Measurements from ENCODE around the gene MTFR1L.

Gene MTFR1L

GRCh38 chr1:25790472-25790871 is 29.3 kb upstream of the MTFR1L start:
- Histone ChIP-seq H3K9me3 (ENCODE audit: control insufficient read depth, low read length) (no peaks in the 10 kb centered on the region), H3K27ac (ENCODE audit: insufficient read depth, low read depth, low read length, poor library complexity, severe bottlenecking) (no peak overlapping the region), H3K36me3 (ENCODE audit: control insufficient read depth, insufficient read depth, low read length) (no peaks in the 10 kb centered on the region), H3K4me3 (ENCODE audit: insufficient read depth, low read depth, low read length) (no peak overlapping the region), H3K4me1 (ENCODE audit: control insufficient read depth, insufficient read depth, low read length) (peaks cover 9% of the 10 kb centered on the region), H3K27me3 (ENCODE audit: control insufficient read depth, insufficient read depth, low read length, poor library complexity, severe bottlenecking) (no peaks in the 10 kb centered on the region)
- WGBS, 2 experiments, result 95 to 97% methylated on average over 6 of the region's 6 CpGs

GRCh38 chr1:25792115-25792514 is 27.6 kb upstream of the MTFR1L start:
- Histone ChIP-seq H3K4me1 (ENCODE audit: control insufficient read depth, insufficient read depth, low read length) (peaks cover 11% of the 10 kb centered on the region), H3K9me3 (ENCODE audit: control insufficient read depth, low read length) (no peaks in the 10 kb centered on the region), H3K36me3 (ENCODE audit: control insufficient read depth, insufficient read depth, low read length) (no peaks in the 10 kb centered on the region), H3K27me3 (ENCODE audit: control insufficient read depth, insufficient read depth, low read length, poor library complexity, severe bottlenecking) (no peaks in the 10 kb centered on the region), H3K4me3 (ENCODE audit: insufficient read depth, low read depth, low read length) (no peak overlapping the region), H3K27ac (ENCODE audit: insufficient read depth, low read depth, low read length, poor library complexity, severe bottlenecking) (no peak overlapping the region)
- WGBS, 2 experiments, result 83 to 85% methylated on average over 4 of the region's 4 CpGs

GRCh38 chr1:25793585-25794170 is 26.1 kb upstream of the MTFR1L start:
- Histone ChIP-seq H3K36me3 (ENCODE audit: control insufficient read depth, insufficient read depth, low read length) (no peaks in the 10 kb centered on the region), H3K9me3 (ENCODE audit: control insufficient read depth, low read length) (no peaks in the 10 kb centered on the region), H3K4me3 (ENCODE audit: insufficient read depth, low read depth, low read length) (no peak overlapping the region), H3K27ac (ENCODE audit: insufficient read depth, low read depth, low read length, poor library complexity, severe bottlenecking) (no peak overlapping the region), H3K27me3 (ENCODE audit: control insufficient read depth, insufficient read depth, low read length, poor library complexity, severe bottlenecking) (no peaks in the 10 kb centered on the region), H3K4me1 (ENCODE audit: control insufficient read depth, insufficient read depth, low read length) (peaks cover 5% of the 10 kb centered on the region)
- 91 to 95% methylated on average over 7 of the region's 7 CpGs for WGBS, 2 experiments

GRCh38 chr1:25794325-25794724 is 25.4 kb upstream of the MTFR1L start:
- H3K36me3 ChIP-seq (ENCODE audit: control insufficient read depth, insufficient read depth, low read length), result no peaks in the 10 kb centered on the region
- H3K9me3 ChIP-seq (ENCODE audit: control insufficient read depth, low read length), result no peaks in the 10 kb centered on the region
- no peaks in the 10 kb centered on the region for H3K27me3 ChIP-seq (ENCODE audit: control insufficient read depth, insufficient read depth, low read length, poor library complexity, severe bottlenecking)
- H3K4me1 ChIP-seq (ENCODE audit: control insufficient read depth, insufficient read depth, low read length), result peaks cover 12% of the 10 kb centered on the region
- 91 to 95% methylated on average over 8 of the region's 8 CpGs for WGBS, 2 experiments
- H3K27ac ChIP-seq (ENCODE audit: insufficient read depth, low read depth, low read length, poor library complexity, severe bottlenecking), result no peak overlapping the region
- H3K4me3 ChIP-seq (ENCODE audit: insufficient read depth, low read depth, low read length), result no peak overlapping the region

GRCh38 chr1:25795211-25795610 is 24.5 kb upstream of the MTFR1L start:
- no peaks in the 10 kb centered on the region for H3K9me3 ChIP-seq (ENCODE audit: control insufficient read depth, low read length)
- no peaks in the 10 kb centered on the region for H3K27me3 ChIP-seq (ENCODE audit: control insufficient read depth, insufficient read depth, low read length, poor library complexity, severe bottlenecking)
- WGBS, 2 experiments, result 91 to 98% methylated on average over 2 of the region's 2 CpGs
- no peak overlapping the region for H3K4me3 ChIP-seq (ENCODE audit: insufficient read depth, low read depth, low read length)
- peaks cover 17% of the 10 kb centered on the region for H3K4me1 ChIP-seq (ENCODE audit: control insufficient read depth, insufficient read depth, low read length)
- H3K36me3 ChIP-seq (ENCODE audit: control insufficient read depth, insufficient read depth, low read length), result no peaks in the 10 kb centered on the region
- no peak overlapping the region for H3K27ac ChIP-seq (ENCODE audit: insufficient read depth, low read depth, low read length, poor library complexity, severe bottlenecking)

GRCh38 chr1:25795946-25796810 is 23.6 kb upstream of the MTFR1L start:
- Histone ChIP-seq H3K27ac (ENCODE audit: insufficient read depth, low read depth, low read length, poor library complexity, severe bottlenecking) (no peak overlapping the region), H3K4me1 (ENCODE audit: control insufficient read depth, insufficient read depth, low read length) (peaks cover 17% of the 10 kb centered on the region), H3K4me3 (ENCODE audit: insufficient read depth, low read depth, low read length) (no peak overlapping the region), H3K9me3 (ENCODE audit: control insufficient read depth, low read length) (no peaks in the 10 kb centered on the region), H3K36me3 (ENCODE audit: control insufficient read depth, insufficient read depth, low read length) (no peaks in the 10 kb centered on the region), H3K27me3 (ENCODE audit: control insufficient read depth, insufficient read depth, low read length, poor library complexity, severe bottlenecking) (no peaks in the 10 kb centered on the region)
- 85 to 87% methylated on average over 22 of the region's 22 CpGs for WGBS, 2 experiments

GRCh38 chr1:25796811-25797458 is 22.8 kb upstream of the MTFR1L start:
- H3K9me3 ChIP-seq (ENCODE audit: control insufficient read depth, low read length), result no peaks in the 10 kb centered on the region
- no peaks in the 10 kb centered on the region for H3K27me3 ChIP-seq (ENCODE audit: control insufficient read depth, insufficient read depth, low read length, poor library complexity, severe bottlenecking)
- H3K4me1 ChIP-seq (ENCODE audit: control insufficient read depth, insufficient read depth, low read length), result peaks cover 17% of the 10 kb centered on the region
- 15 to 16% methylated on average over 19 of the region's 19 CpGs for WGBS, 2 experiments
- H3K36me3 ChIP-seq (ENCODE audit: control insufficient read depth, insufficient read depth, low read length), result no peaks in the 10 kb centered on the region
- no peak overlapping the region for H3K4me3 ChIP-seq (ENCODE audit: insufficient read depth, low read depth, low read length)
- H3K27ac ChIP-seq (ENCODE audit: insufficient read depth, low read depth, low read length, poor library complexity, severe bottlenecking), result no peak overlapping the region

- Histone ChIP-seq H3K4me1 (ENCODE audit: control insufficient read depth, insufficient read depth, low read length) (peaks cover 17% of the 10 kb centered on the region), H3K4me3 (ENCODE audit: insufficient read depth, low read depth, low read length) (no peak overlapping the region), H3K36me3 (ENCODE audit: control insufficient read depth, insufficient read depth, low read length) (no peaks in the 10 kb centered on the region), H3K27ac (ENCODE audit: insufficient read depth, low read depth, low read length, poor library complexity, severe bottlenecking) (no peak overlapping the region), H3K27me3 (ENCODE audit: control insufficient read depth, insufficient read depth, low read length, poor library complexity, severe bottlenecking) (no peaks in the 10 kb centered on the region), H3K9me3 (ENCODE audit: control insufficient read depth, low read length) (no peaks in the 10 kb centered on the region)
- 70 to 76% methylated on average over 8 of the region's 8 CpGs for WGBS, 2 experiments
Observed at GRCh38 chr1:25797939-25798338, 21.8 kb upstream of the MTFR1L start.

- no peaks in the 10 kb centered on the region for H3K27me3 ChIP-seq (ENCODE audit: control insufficient read depth, insufficient read depth, low read length, poor library complexity, severe bottlenecking)
- no peak overlapping the region for H3K27ac ChIP-seq (ENCODE audit: insufficient read depth, low read depth, low read length, poor library complexity, severe bottlenecking)
- H3K4me1 ChIP-seq (ENCODE audit: control insufficient read depth, insufficient read depth, low read length), result peaks cover 17% of the 10 kb centered on the region
- H3K9me3 ChIP-seq (ENCODE audit: control insufficient read depth, low read length), result no peaks in the 10 kb centered on the region
- H3K4me3 ChIP-seq (ENCODE audit: insufficient read depth, low read depth, low read length), result no peak overlapping the region
- no peaks in the 10 kb centered on the region for H3K36me3 ChIP-seq (ENCODE audit: control insufficient read depth, insufficient read depth, low read length)
- 88 to 89% methylated on average over 8 of the region's 8 CpGs for WGBS, 2 experiments
Observed at GRCh38 chr1:25798666-25799351, 20.9 kb upstream of the MTFR1L start.
